K562 (cell line): ENCODE measurements around the gene EPHB6. TPM values are rescaled to one million over a fixed set of nuclear protein-coding genes. Genes with fewer than 3 reads are reported as not detected.

Source experiments
- ATAC-seq: fragments of 200-7000 bp; cut with Tn5 transposase; 3 replicates; pipeline ENCODE4 v1.9.1; 2020; ENCODE audit warnings: moderate library complexity
- BruUV-seq: library from RNA; stranded (reverse); fragments of 400-500 nt; replicated peaks from 2 replicates; lab custom pipeline; 2021; lab: Mats Ljungman, UMichigan
- CTCF ChIA-PET: fragments of 300-600 bp; formaldehyde crosslinking; extraction: SDS; loops from one replicate; lab custom pipeline; 2021; ENCODE audit warnings: low intra/inter-chr PET ratio; lab: Yijun Ruan, JAX
- POLR2A ChIA-PET: fragments of 300-600, 350-650 bp; sonication (Branson Sonifier 250); formaldehyde crosslinking; extraction: SDS; loops from one replicate; lab custom pipeline; 2021; ENCODE audit warnings: antibody characterized with exemption, inconsistent platforms; lab: Yijun Ruan, JAX
- DNase-seq, 4 experiments: peaks; one replicate each; pipeline versions ENCODE4 v3.0.0 to v3.0.0-alpha.2; 2011 to 2018; ENCODE audit warnings: low spot score in 3 of 4, mixed read lengths in 3 of 4; ENCODE audit errors: extremely low read depth in 1 of 4
- FAIRE-seq: peaks from 2 replicates; lab custom pipeline; 2011; peaks lifted over from hg19 to GRCh38; lab: Jason Lieb, UNC
- H2AFZ ChIP-seq: 2 replicates; pipeline ENCODE4 v1.6.0; 2011; ENCODE audit warnings: low read depth, low read length, control low read depth, inconsistent platforms
- H3K27ac ChIP-seq: fragments of 200-600 bp; 3 replicates; pipeline ENCODE4 v1.8.0; 2011; ENCODE audit warnings: low read depth, mild to moderate bottlenecking, control low read depth, inconsistent platforms, low read length, moderate library complexity, mixed read lengths; ENCODE audit errors: extremely low read depth
- H3K27me3 ChIP-seq, 2 experiments: fragments of 300-600 bp in 1 of 2; 2 replicates in 1 of 2; 3 replicates in 1 of 2; pipeline versions ENCODE4 v1.6.0 to v1.8.0; 2011; ENCODE audit warnings: inconsistent platforms in 2 of 2, low read length in 2 of 2, mild to moderate bottlenecking in 1 of 2, mixed read lengths in 1 of 2, moderate library complexity in 1 of 2; ENCODE audit not compliant: control insufficient read depth in 2 of 2, insufficient read depth in 2 of 2
- H3K36me3 ChIP-seq: fragments of 300-600 bp; 3 replicates; pipeline ENCODE4 v1.8.0; 2011; ENCODE audit warnings: mild to moderate bottlenecking, low read length, inconsistent platforms; ENCODE audit not compliant: control insufficient read depth, insufficient read depth
- H3K4me1 ChIP-seq, 2 experiments: fragments of 200-600 bp in 1 of 2; replicated peaks in 1 of 2; 2 replicates in 1 of 2; 3 replicates in 1 of 2; pipeline versions ENCODE4 v1.5.1 to v1.8.0; 2011; ENCODE audit warnings: inconsistent platforms in 2 of 2, low read length in 2 of 2, mild to moderate bottlenecking in 1 of 2, mixed read lengths in 1 of 2, moderate library complexity in 1 of 2; ENCODE audit not compliant: control insufficient read depth in 2 of 2, insufficient read depth in 2 of 2
- H3K4me2 ChIP-seq: 2 replicates; pipeline ENCODE4 v1.6.1; 2011; ENCODE audit warnings: low read length, control low read depth, inconsistent platforms, mixed read lengths; ENCODE audit not compliant: insufficient read depth
- H3K4me3 ChIP-seq: fragments of 200-600 bp; sonication (generic), shearing (Covaris generic); 2 replicates; pipeline ENCODE4 v1.5.1; 2016; ENCODE audit warnings: control low read depth, inconsistent platforms
- H3K79me2 ChIP-seq: fragments of 200-600 bp; 3 replicates; pipeline ENCODE4 v1.8.0; 2011; ENCODE audit warnings: low read length, inconsistent platforms; ENCODE audit not compliant: control insufficient read depth, insufficient read depth
- H3K9ac ChIP-seq, 2 experiments: 2 replicates each; pipeline versions ENCODE4 v1.6.0 to v1.6.1; 2011; ENCODE audit warnings: low read depth in 2 of 2, low read length in 2 of 2, control low read depth in 1 of 2, inconsistent platforms in 1 of 2, mild to moderate bottlenecking in 1 of 2, mixed read lengths in 1 of 2; ENCODE audit not compliant: insufficient read depth in 1 of 2
- H3K9me1 ChIP-seq: one replicate; pipeline ENCODE4 v1.6.0; 2011; ENCODE audit warnings: inconsistent platforms, mild to moderate bottlenecking, low read length, moderate library complexity; ENCODE audit not compliant: control insufficient read depth, insufficient read depth
- H3K9me3 ChIP-seq: replicated peaks from 2 replicates; pipeline ENCODE4 v1.5.1; 2011; ENCODE audit warnings: low read depth, low read length, inconsistent platforms; ENCODE audit not compliant: control insufficient read depth, insufficient read depth
- H4K20me1 ChIP-seq: replicated peaks from 2 replicates; pipeline ENCODE4 v1.6.1; 2011; ENCODE audit warnings: low read length, inconsistent platforms, mixed read lengths; ENCODE audit not compliant: control insufficient read depth, insufficient read depth
- FOSL1 ChIP-seq: fragments of 200-800 bp; sonication (Bioruptor generic); conservative IDR thresholded peaks from 2 replicates; pipeline ENCODE4 v1.6.1; 2016; ENCODE audit warnings: missing genetic modification characterization, missing compliant biosample characterization
- WGBS: fragments of 100-300 bp; shearing (Covaris generic); methylation state at CpG from one replicate; pipeline ENCODE4 v1.1.6; 2016; ENCODE audit warnings: low coverage, mixed read lengths; ENCODE audit not compliant: insufficient coverage; ENCODE audit errors: missing lambda C conversion rate; 5-methylcytosine and 5-hydroxymethylcytosine counted together
- in situ Hi-C: fragments of 300-500 bp; cut with MboI; formaldehyde crosslinking; loops from 4 replicates; pipeline ENCODE4 v1.15.0; 2018; ENCODE audit warnings: inconsistent platforms, mixed read lengths
- intact Hi-C: fragments of 100-400 bp; cut with micrococcal nuclease; formaldehyde crosslinking; loops from 2 replicates; pipeline ENCODE4 v1.14.2; 2022
- polyA plus RNA-seq, 8 experiments: library from polyadenylated mRNA; depleted of rRNA in 4 of 8; stranded (reverse) in 5 of 8; unstranded in 3 of 8; fragments of >200 nt; fragmentation: Nextera tagmentation in 2 of 8; fragmentation: Illumina TruSeq in 1 of 8; extraction: Ambion mirVana in 2 of 8; extraction: Trizol in 1 of 8; gene quantifications; 2 replicates each; pipeline versions ENCODE4 v1.2.1 to v1.2.3, GENCODE V29; 2011 to 2014; ENCODE audit warnings: inconsistent platforms in 1 of 8, missing spikeins in 1 of 8
- total RNA-seq, 7 experiments: library from RNA; depleted of rRNA in 6 of 7; stranded (reverse); fragments of >200 nt in 6 of 7; fragmentation: Illumina TruSeq in 2 of 7; extraction: Trizol in 2 of 7; gene quantifications; 2 replicates each; pipeline versions ENCODE4 v1.2.1 to v1.2.3, GENCODE V29; 2011 to 2021; ENCODE audit warnings: low replicate concordance in 1 of 7
- TF ChIP-seq, protein P1 (sequence below): IDR thresholded peaks from 2 replicates; pipeline ENCODE4 v1.6.1; 2011; ENCODE audit warnings: borderline replicate concordance, low read depth, mild to moderate bottlenecking, moderate library complexity, low read length; ENCODE audit not compliant: insufficient read depth, poor library complexity, severe bottlenecking

EPHB6 gene
- total and polyA plus RNA-seq, 9 of the 15 experiments (the other 6 are each of a cell fraction or from before 2014, with no cell fraction given), result 1.4 to 123 (median 7.6) TPM

DNA sequence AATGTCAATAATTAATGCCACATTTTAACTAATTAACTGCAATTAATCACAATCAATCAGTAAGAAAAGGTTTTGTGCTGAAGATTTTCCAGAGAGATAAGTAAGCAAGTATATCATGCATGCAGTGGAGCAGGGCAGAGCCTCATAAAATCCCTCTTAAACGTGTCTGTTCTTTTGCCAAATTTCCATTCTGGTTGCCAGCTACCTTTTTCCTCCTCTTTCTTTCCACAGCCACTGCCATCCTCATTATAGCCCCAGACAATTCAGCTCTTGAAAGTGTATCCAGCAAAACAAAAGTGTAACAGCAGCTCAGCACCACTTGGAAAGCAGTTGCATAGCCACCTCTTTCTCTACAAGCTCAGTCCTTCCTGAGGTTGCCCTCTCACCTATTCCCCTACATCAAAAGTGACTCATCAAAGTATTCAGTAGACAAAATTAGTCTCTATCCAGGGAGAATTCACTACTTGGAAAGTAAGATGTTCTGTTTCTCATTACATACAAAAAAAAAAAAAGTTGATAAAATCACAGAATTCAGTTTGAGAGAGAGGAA, 26.9 kb upstream of the EPHB6 start:
- POLR2A ChIA-PET, result interaction anchor here (0.9 kb wide), 2 partner anchors 10 to 15 kb away, joined by 3 read pairs; no protein-coding TSS in a partner anchor
- CTCF ChIA-PET, result no interaction called here

More for the DNA sequence above, 26.9 kb upstream of the EPHB6 start:
- no peaks in the 10 kb centered on the region for H3K9me3 ChIP-seq
- no TSS peak for BruUV-seq
- no peak overlapping the region for H3K4me2 ChIP-seq
- H4K20me1 ChIP-seq, result no peaks in the 10 kb centered on the region
- intact Hi-C loops (no loop called here), in situ Hi-C loops (no loop called here)
- no peak overlapping the region for H3K4me3 ChIP-seq
- peaks cover 0 to 10% of the 10 kb centered on the region in 2 experiments; a peak in 2 of 5 replicates for H3K4me1 ChIP-seq
- ATAC-seq (no peak), DNase-seq (no peak), FAIRE-seq (no peak)
- H3K9me1 ChIP-seq, result no peaks in the 10 kb centered on the region
- H3K27me3 ChIP-seq, result no peaks in the 10 kb centered on the region; a peak in 1 of 5 replicates
- 0% methylated on average over 1 of the region's 1 CpG for WGBS
- H3K36me3 ChIP-seq, result no peaks in the 10 kb centered on the region
- TF ChIP-seq, protein P1, sequence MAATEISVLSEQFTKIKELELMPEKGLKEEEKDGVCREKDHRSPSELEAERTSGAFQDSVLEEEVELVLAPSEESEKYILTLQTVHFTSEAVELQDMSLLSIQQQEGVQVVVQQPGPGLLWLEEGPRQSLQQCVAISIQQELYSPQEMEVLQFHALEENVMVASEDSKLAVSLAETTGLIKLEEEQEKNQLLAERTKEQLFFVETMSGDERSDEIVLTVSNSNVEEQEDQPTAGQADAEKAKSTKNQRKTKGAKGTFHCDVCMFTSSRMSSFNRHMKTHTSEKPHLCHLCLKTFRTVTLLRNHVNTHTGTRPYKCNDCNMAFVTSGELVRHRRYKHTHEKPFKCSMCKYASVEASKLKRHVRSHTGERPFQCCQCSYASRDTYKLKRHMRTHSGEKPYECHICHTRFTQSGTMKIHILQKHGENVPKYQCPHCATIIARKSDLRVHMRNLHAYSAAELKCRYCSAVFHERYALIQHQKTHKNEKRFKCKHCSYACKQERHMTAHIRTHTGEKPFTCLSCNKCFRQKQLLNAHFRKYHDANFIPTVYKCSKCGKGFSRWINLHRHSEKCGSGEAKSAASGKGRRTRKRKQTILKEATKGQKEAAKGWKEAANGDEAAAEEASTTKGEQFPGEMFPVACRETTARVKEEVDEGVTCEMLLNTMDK, result no peak
- 0 out of 2 replicates have a peak, but pooled peaks have one; percentile 29 for TF ChIP-seq FOSL1 (tag)
- H3K79me2 ChIP-seq, result no peaks in the 10 kb centered on the region
- H3K9ac ChIP-seq, result no peak overlapping the region
- H3K27ac ChIP-seq, result no peak overlapping the region
- H2AFZ ChIP-seq, result no peak overlapping the region
